ENCODE measurements around the gene PRODH.

Gene PRODH

GRCh38 chr22:18935889-18936529, at the start of gene PRODH:
Gene PRODH, minus strand, starts transcription at chr22:18936293. Its CDS starts 6 bp downstream, at chr22:18936287.
- Histone ChIP-seq H3K27me3 (ENCODE audit: insufficient read depth, low read depth) (no peaks in the 10 kb centered on the region), H3K36me3 (ENCODE audit: insufficient read depth) (no peaks in the 10 kb centered on the region), H3K4me2 (no peak within 1 kb of the TSS), H3K9ac (no peak within 1 kb of the TSS), H3K4me1 (ENCODE audit: low read depth, poor library complexity, severe bottlenecking) (no peaks in the 10 kb centered on the region), H4K20me1 (ENCODE audit: insufficient read depth) (no peaks in the 10 kb centered on the region), H2AFZ (ENCODE audit: low read depth) (no peak within 1 kb of the TSS), H3K27ac (no peak within 1 kb of the TSS), H3K4me3 (IDR thresholded peaks at IDR 0.05; ENCODE audit: insufficient read depth, low read depth, low read length) (no peak within 1 kb of the TSS), H3K79me2 (ENCODE audit: insufficient read depth, low read depth) (no peaks in the 10 kb centered on the region)
- no peak for TF ChIP-seq CTCF (conservative IDR thresholded peaks at IDR 0.05; ENCODE audit: low read depth, low read length)

- TF ChIP-seq CTCF (conservative IDR thresholded peaks at IDR 0.05; ENCODE audit: low read depth, low read length): no peak
- Histone ChIP-seq H3K27me3 (ENCODE audit: insufficient read depth, low read depth) (no peaks in the 10 kb centered on the region), H3K4me3 (IDR thresholded peaks at IDR 0.05; ENCODE audit: insufficient read depth, low read depth, low read length) (no peak overlapping the region), H3K27ac (no peak overlapping the region), H3K79me2 (ENCODE audit: insufficient read depth, low read depth) (no peaks in the 10 kb centered on the region), H3K36me3 (ENCODE audit: insufficient read depth) (no peaks in the 10 kb centered on the region), H3K9ac (no peak overlapping the region), H2AFZ (ENCODE audit: low read depth) (no peak overlapping the region), H3K4me1 (ENCODE audit: low read depth, poor library complexity, severe bottlenecking) (no peaks in the 10 kb centered on the region), H4K20me1 (ENCODE audit: insufficient read depth) (no peaks in the 10 kb centered on the region), H3K4me2 (no peak overlapping the region)
These were observed 49.7 kb upstream of the PRODH start for GRCh38 chr22:18985780-18986179.

- Histone ChIP-seq H3K4me1 (ENCODE audit: low read depth, poor library complexity, severe bottlenecking) (no peaks in the 10 kb centered on the region), H3K27ac (no peak overlapping the region), H3K36me3 (ENCODE audit: insufficient read depth) (no peaks in the 10 kb centered on the region), H3K9ac (no peak overlapping the region), H4K20me1 (ENCODE audit: insufficient read depth) (no peaks in the 10 kb centered on the region), H3K4me3 (IDR thresholded peaks at IDR 0.05; ENCODE audit: insufficient read depth, low read depth, low read length) (no peak overlapping the region), H3K79me2 (ENCODE audit: insufficient read depth, low read depth) (no peaks in the 10 kb centered on the region), H3K27me3 (ENCODE audit: insufficient read depth, low read depth) (no peaks in the 10 kb centered on the region), H3K4me2 (no peak overlapping the region), H2AFZ (ENCODE audit: low read depth) (no peak overlapping the region)
- no peak for TF ChIP-seq CTCF (conservative IDR thresholded peaks at IDR 0.05; ENCODE audit: low read depth, low read length)
These were observed 48.5 kb upstream of the PRODH start for GRCh38 chr22:18984564-18984963.

GRCh38 chr22:18983120-18983651, 47.1 kb upstream of the PRODH start:
- H3K4me2 ChIP-seq: no peak overlapping the region
- no peak for TF ChIP-seq CTCF (conservative IDR thresholded peaks at IDR 0.05; ENCODE audit: low read depth, low read length)
- H3K9ac ChIP-seq: no peak overlapping the region
- no peak overlapping the region for H3K4me3 ChIP-seq (IDR thresholded peaks at IDR 0.05; ENCODE audit: insufficient read depth, low read depth, low read length)
- no peak overlapping the region for H3K27ac ChIP-seq
- no peaks in the 10 kb centered on the region for H3K27me3 ChIP-seq (ENCODE audit: insufficient read depth, low read depth)
- H3K36me3 ChIP-seq (ENCODE audit: insufficient read depth): no peaks in the 10 kb centered on the region
- H2AFZ ChIP-seq (ENCODE audit: low read depth): no peak overlapping the region
- H4K20me1 ChIP-seq (ENCODE audit: insufficient read depth): no peaks in the 10 kb centered on the region
- H3K4me1 ChIP-seq (ENCODE audit: low read depth, poor library complexity, severe bottlenecking): no peaks in the 10 kb centered on the region
- H3K79me2 ChIP-seq (ENCODE audit: insufficient read depth, low read depth): no peaks in the 10 kb centered on the region
